ENCODE results near the gene TIMP2.

TIMP2 gene

GRCh38 chr17:78836420-78837021 is 88.7 kb downstream of the TIMP2 start:
- DNase-seq (ENCODE audit: low spot score), result no peak

GRCh38 chr17:78834571-78834970 is 90.6 kb downstream of the TIMP2 start:
- no peak for DNase-seq (ENCODE audit: low spot score)

GRCh38 chr17:78832541-78832810 is 92.7 kb downstream of the TIMP2 start:
- DNase-seq (ENCODE audit: low spot score), result no peak

GRCh38 chr17:78831688-78832540 is 93.3 kb downstream of the TIMP2 start:
- no peak for DNase-seq (ENCODE audit: low spot score)

GRCh38 chr17:78829477-78829876 is 95.7 kb downstream of the TIMP2 start:
- DNase-seq (ENCODE audit: low spot score), result no peak

- no peak for DNase-seq (ENCODE audit: low spot score)
Measured at GRCh38 chr17:78828470-78829185, 96.6 kb downstream of the TIMP2 start.

GRCh38 chr17:78826836-78827509 is 98.2 kb downstream of the TIMP2 start:
- no peak for DNase-seq (ENCODE audit: low spot score)

GRCh38 chr17:78826421-78826820 is 98.8 kb downstream of the TIMP2 start:
- no peak for DNase-seq (ENCODE audit: low spot score)

- no peak for DNase-seq (ENCODE audit: low spot score)
Measured at GRCh38 chr17:78825696-78826095, 99.5 kb downstream of the TIMP2 start.

GRCh38 chr17:78824240-78824639 is 100.9 kb downstream of the TIMP2 start:
- no peak for DNase-seq (ENCODE audit: low spot score)

- DNase-seq (ENCODE audit: low spot score), result no peak
Measured at GRCh38 chr17:78823282-78824046, 101.7 kb downstream of the TIMP2 start.

GRCh38 chr17:78822552-78822951 is 102.6 kb downstream of the TIMP2 start:
- no peak for DNase-seq (ENCODE audit: low spot score)

- no peak for DNase-seq (ENCODE audit: low spot score)
Measured at GRCh38 chr17:78821961-78822360, 103.2 kb downstream of the TIMP2 start.

GRCh38 chr17:78820841-78821240 is 104.3 kb downstream of the TIMP2 start:
- no peak for DNase-seq (ENCODE audit: low spot score)

- no peak for DNase-seq (ENCODE audit: low spot score)
Measured at GRCh38 chr17:78819806-78820792, 105.1 kb downstream of the TIMP2 start.

GRCh38 chr17:78819402-78819801 is 105.8 kb downstream of the TIMP2 start:
- no peak for DNase-seq (ENCODE audit: low spot score)

- no peak for DNase-seq (ENCODE audit: low spot score)
Measured at GRCh38 chr17:78818932-78819331, 106.3 kb downstream of the TIMP2 start.

- DNase-seq (ENCODE audit: low spot score), result no peak
Measured at GRCh38 chr17:78818152-78818846, 106.9 kb downstream of the TIMP2 start.

GRCh38 chr17:78817123-78817522 is 108.1 kb downstream of the TIMP2 start:
- no peak for DNase-seq (ENCODE audit: low spot score)

GRCh38 chr17:78815696-78816095 is 109.5 kb downstream of the TIMP2 start:
- no peak for DNase-seq (ENCODE audit: low spot score)
